ENCODE results near the gene LAMTOR1. TPM values are rescaled to one million over a fixed set of nuclear protein-coding genes. Genes with fewer than 3 reads are reported as not detected.

Gene LAMTOR1
- total and polyA plus RNA-seq, 4 donors = 51.2 to 231 (median 111) TPM

DNA sequence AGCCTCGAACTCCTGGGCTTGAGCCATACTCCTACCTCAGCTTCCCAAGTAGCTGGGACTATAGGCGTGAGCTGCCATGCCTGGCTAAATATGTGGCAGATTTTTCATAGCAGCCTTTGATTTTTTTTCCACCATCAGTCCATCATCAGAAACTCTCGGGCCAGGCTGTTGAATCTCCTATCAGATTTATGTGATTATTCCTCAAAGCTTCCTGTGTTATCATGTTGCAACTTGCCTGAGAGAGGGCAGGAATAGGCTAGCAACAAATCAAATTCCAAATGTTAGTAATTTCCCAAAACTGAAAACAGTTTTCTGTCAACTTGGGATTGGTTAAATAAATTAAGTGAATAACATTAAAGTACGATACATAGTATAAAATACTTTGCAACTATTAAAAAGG, 19.0 kb downstream of the LAMTOR1 start:
- ATAC-seq (ENCODE audit: insufficient read depth, low FRiP score) (no peak), DNase-seq (no peak)
- TF ChIP-seq, protein P1, sequence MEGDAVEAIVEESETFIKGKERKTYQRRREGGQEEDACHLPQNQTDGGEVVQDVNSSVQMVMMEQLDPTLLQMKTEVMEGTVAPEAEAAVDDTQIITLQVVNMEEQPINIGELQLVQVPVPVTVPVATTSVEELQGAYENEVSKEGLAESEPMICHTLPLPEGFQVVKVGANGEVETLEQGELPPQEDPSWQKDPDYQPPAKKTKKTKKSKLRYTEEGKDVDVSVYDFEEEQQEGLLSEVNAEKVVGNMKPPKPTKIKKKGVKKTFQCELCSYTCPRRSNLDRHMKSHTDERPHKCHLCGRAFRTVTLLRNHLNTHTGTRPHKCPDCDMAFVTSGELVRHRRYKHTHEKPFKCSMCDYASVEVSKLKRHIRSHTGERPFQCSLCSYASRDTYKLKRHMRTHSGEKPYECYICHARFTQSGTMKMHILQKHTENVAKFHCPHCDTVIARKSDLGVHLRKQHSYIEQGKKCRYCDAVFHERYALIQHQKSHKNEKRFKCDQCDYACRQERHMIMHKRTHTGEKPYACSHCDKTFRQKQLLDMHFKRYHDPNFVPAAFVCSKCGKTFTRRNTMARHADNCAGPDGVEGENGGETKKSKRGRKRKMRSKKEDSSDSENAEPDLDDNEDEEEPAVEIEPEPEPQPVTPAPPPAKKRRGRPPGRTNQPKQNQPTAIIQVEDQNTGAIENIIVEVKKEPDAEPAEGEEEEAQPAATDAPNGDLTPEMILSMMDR (IDR thresholded peaks at IDR 0.05; ENCODE audit: control extremely low read depth, extremely low read depth) = no peak
- H3K9ac ChIP-seq (ENCODE audit: insufficient read depth in 1 of 2, low read length in 2 of 2) = no peak overlapping the region
- H3K9me3 ChIP-seq (ENCODE audit: control insufficient read depth in 4 of 4, insufficient read depth in 3 of 4, low read length in 3 of 4) = no peaks in the 10 kb centered on the region
- peaks cover 0 to 12% (median 4%) of the 10 kb centered on the region in 5 donors for H3K4me1 ChIP-seq (ENCODE audit: control insufficient read depth in 5 of 5, insufficient read depth in 5 of 5, low read length in 5 of 5)
- peaks cover 0 to 12% (median 6%) of the 10 kb centered on the region in 4 donors for H3K36me3 ChIP-seq (ENCODE audit: control insufficient read depth in 4 of 4, insufficient read depth in 4 of 4, low read length in 4 of 4)
- H3K27me3 ChIP-seq (ENCODE audit: control insufficient read depth in 3 of 3, insufficient read depth in 3 of 3, low read length in 2 of 3) = no peaks in the 10 kb centered on the region
- WGBS, 2 donors = 86 to 87% methylated on average over 4 of the region's 4 CpGs
- no peak overlapping the region for H3K4me3 ChIP-seq
- H3K27ac ChIP-seq (ENCODE audit: low read depth in 1 of 2, low read length in 1 of 2) = no peak overlapping the region

DNA sequence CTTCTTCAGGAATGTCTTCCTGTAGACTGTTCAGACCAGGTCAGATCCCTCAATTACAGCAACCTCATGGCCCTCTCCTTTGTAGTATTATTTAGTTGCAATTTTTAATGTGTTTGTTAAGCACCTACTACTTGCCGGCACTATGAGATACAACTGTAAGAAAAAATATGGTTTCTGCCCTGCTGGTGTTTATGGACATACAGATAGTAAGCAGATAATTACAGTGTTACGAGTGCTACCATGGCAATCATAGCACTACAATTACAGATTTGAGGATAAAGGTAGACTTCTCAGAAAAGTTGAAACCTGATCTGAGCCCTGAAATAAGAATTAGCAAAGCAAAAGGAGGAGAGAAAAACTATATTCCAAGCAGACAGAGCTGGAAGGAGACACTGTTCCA, 19.7 kb downstream of the LAMTOR1 start:
- Histone ChIP-seq H3K27me3 (ENCODE audit: control insufficient read depth in 3 of 3, insufficient read depth in 3 of 3, low read length in 2 of 3) (no peaks in the 10 kb centered on the region), H3K36me3 (ENCODE audit: control insufficient read depth in 4 of 4, insufficient read depth in 4 of 4, low read length in 4 of 4) (peaks cover 0 to 12% (median 4%) of the 10 kb centered on the region in 4 donors), H3K4me3 (no peak overlapping the region), H3K9ac (ENCODE audit: insufficient read depth in 1 of 2, low read length in 2 of 2) (no peak overlapping the region), H3K27ac (ENCODE audit: low read depth in 1 of 2, low read length in 1 of 2) (no peak overlapping the region), H3K9me3 (ENCODE audit: control insufficient read depth in 4 of 4, insufficient read depth in 3 of 4, low read length in 3 of 4) (no peaks in the 10 kb centered on the region), H3K4me1 (ENCODE audit: control insufficient read depth in 5 of 5, insufficient read depth in 5 of 5, low read length in 5 of 5) (peaks cover 0 to 19% (median under 1%) of the 10 kb centered on the region in 5 donors)
- 93 to 94% methylated on average over 2 of the region's 2 CpGs for WGBS, 2 donors
- TF ChIP-seq, protein P1 (IDR thresholded peaks at IDR 0.05; ENCODE audit: control extremely low read depth, extremely low read depth) = no peak
- DNase-seq (no peak), ATAC-seq (ENCODE audit: insufficient read depth, low FRiP score) (no peak)

DNA sequence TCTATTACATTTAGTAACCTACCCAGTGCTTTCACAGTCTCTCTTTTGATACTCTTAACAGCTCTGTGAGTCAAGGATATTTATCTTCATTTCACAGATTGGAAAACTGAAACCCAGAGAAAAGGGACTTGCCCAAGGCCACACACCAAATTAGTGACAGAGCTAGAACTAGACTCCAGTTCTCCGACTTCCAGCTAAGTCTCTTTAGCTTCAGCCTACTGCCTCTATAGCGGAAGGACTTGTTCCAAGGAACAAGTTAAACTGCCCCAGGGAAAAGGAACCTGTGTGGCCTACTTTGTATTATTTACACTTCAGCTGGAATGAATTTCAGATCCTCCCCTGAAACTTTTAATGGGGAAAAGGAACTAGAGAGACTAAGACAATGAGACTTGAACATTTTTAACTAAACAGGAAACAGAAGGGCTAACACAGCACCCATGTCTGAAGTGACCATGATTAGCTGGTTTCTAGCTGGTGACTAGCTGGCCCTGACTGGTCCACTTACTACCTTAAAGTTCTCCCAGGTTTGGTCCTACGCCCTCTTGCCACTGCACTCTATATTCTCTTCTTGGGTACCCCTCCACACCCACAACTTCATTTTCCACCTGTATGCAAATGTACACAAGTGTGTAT, 21.2 kb downstream of the LAMTOR1 start:
- 76 to 87% methylated on average over 3 of the region's 3 CpGs for WGBS, 2 donors
- H3K27ac ChIP-seq (ENCODE audit: low read depth in 1 of 2, low read length in 1 of 2) = peak overlapping the region in 1 of 2 donors; percentile 93
- ATAC-seq (ENCODE audit: insufficient read depth, low FRiP score) (no peak), DNase-seq (peak in 2 of 3 donors; percentile 34 to 42)
- peaks cover 0 to 7% (median 3%) of the 10 kb centered on the region in 4 donors for H3K36me3 ChIP-seq (ENCODE audit: control insufficient read depth in 4 of 4, insufficient read depth in 4 of 4, low read length in 4 of 4)
- TF ChIP-seq, protein P1 (IDR thresholded peaks at IDR 0.05; ENCODE audit: control extremely low read depth, extremely low read depth) = no peak
- no peaks in the 10 kb centered on the region for H3K27me3 ChIP-seq (ENCODE audit: control insufficient read depth in 3 of 3, insufficient read depth in 3 of 3, low read length in 2 of 3)
- H3K4me1 ChIP-seq (ENCODE audit: control insufficient read depth in 5 of 5, insufficient read depth in 5 of 5, low read length in 5 of 5) = peaks cover 0 to 21% (median 0%) of the 10 kb centered on the region in 5 donors
- H3K9ac ChIP-seq (ENCODE audit: insufficient read depth in 1 of 2, low read length in 2 of 2) = no peak overlapping the region
- no peaks in the 10 kb centered on the region for H3K9me3 ChIP-seq (ENCODE audit: control insufficient read depth in 4 of 4, insufficient read depth in 3 of 4, low read length in 3 of 4)
- H3K4me3 ChIP-seq = no peak overlapping the region
